Stimulated activated CD8-positive, alpha-beta memory T cell treated with anti-CD3 and anti-CD28 coated beads, Interleukin-15, amount 100 ng/mL, for 4 hours (primary cell): ENCODE measurements around the gene KLHL3.

Experiments
- DNase-seq, 2 donors: peaks; one replicate each; pipeline ENCODE4 v3.0.0-alpha.2; 2020; ENCODE audit warnings: low read depth in 2 of 2

Gene KLHL3

GRCh38 chr5:137635521-137635921 lies 100.4 kb downstream of the KLHL3 start:
- DNase-seq, result no peak

GRCh38 chr5:137633896-137634295 lies 102.0 kb downstream of the KLHL3 start:
- DNase-seq, result no peak

- DNase-seq, result no peak
These were observed 103.2 kb downstream of the KLHL3 start for GRCh38 chr5:137632716-137633115.

- no peak for DNase-seq
These were observed 104.4 kb downstream of the KLHL3 start for GRCh38 chr5:137631453-137631852.

GRCh38 chr5:137630972-137631370 lies 104.9 kb downstream of the KLHL3 start:
- DNase-seq, result no peak

- no peak for DNase-seq
These were observed 105.5 kb downstream of the KLHL3 start for GRCh38 chr5:137630216-137630971.

GRCh38 chr5:137629646-137630045 lies 106.2 kb downstream of the KLHL3 start:
- no peak for DNase-seq

- DNase-seq, result no peak
These were observed 108.2 kb downstream of the KLHL3 start for GRCh38 chr5:137627706-137628105.

- DNase-seq, result no peak
These were observed 108.6 kb downstream of the KLHL3 start for GRCh38 chr5:137627293-137627692.

GRCh38 chr5:137624786-137625349 lies 111.0 kb downstream of the KLHL3 start:
- DNase-seq, result no peak

- DNase-seq, result no peak
These were observed 113.0 kb downstream of the KLHL3 start for GRCh38 chr5:137622850-137623249.

GRCh38 chr5:137621861-137622823 lies 113.7 kb downstream of the KLHL3 start:
- no peak for DNase-seq

GRCh38 chr5:137621306-137621705 lies 114.6 kb downstream of the KLHL3 start:
- DNase-seq, result no peak

- DNase-seq, result no peak
These were observed 116.6 kb downstream of the KLHL3 start for GRCh38 chr5:137619191-137619870.

GRCh38 chr5:137618476-137618875 lies 117.4 kb downstream of the KLHL3 start:
- DNase-seq, result no peak

- DNase-seq, result no peak
These were observed 118.2 kb downstream of the KLHL3 start for GRCh38 chr5:137617528-137618205.

GRCh38 chr5:137616046-137616445 lies 119.8 kb downstream of the KLHL3 start:
- no peak for DNase-seq

GRCh38 chr5:137615171-137615775 lies 120.6 kb downstream of the KLHL3 start:
- DNase-seq, result no peak

- DNase-seq, result no peak
These were observed 122.2 kb downstream of the KLHL3 start for GRCh38 chr5:137613554-137614265.

- DNase-seq, result no peak
These were observed 123.3 kb downstream of the KLHL3 start for GRCh38 chr5:137612576-137612975.
